A204.1 (cell line): ENCODE measurements around the gene SLC17A8.
"Not testable (repeated sequence)": the region's sequence is repeated elsewhere in the genome, so short reads cannot be mapped to it uniquely, and the experiment has no call there.

Experiments
- FAIRE-seq: peaks from 2 replicates; lab custom pipeline; 2012; peaks lifted over from hg19 to GRCh38; lab: Jason Lieb, UNC

SLC17A8 gene

DNA sequence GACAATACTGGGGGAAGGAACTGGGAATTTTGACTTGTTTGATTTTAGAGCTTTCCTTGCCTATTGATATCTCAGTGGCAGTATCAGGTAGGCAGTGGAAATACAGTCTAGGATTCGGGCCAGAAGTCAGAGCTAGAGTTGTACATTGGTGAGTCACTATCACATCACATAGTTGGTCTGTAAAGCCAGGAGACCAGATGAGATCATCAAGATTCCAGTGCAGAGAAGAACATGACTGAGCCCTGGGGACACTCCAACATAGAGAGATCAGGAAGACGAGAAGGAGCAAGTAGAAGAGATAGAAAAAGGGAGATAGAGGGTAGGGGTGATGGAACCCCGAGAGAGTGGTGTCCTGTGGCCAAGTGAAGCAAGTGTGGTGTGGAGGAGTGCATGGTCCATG is 70.2 kb downstream of the SLC17A8 start:
- FAIRE-seq: no peak

DNA sequence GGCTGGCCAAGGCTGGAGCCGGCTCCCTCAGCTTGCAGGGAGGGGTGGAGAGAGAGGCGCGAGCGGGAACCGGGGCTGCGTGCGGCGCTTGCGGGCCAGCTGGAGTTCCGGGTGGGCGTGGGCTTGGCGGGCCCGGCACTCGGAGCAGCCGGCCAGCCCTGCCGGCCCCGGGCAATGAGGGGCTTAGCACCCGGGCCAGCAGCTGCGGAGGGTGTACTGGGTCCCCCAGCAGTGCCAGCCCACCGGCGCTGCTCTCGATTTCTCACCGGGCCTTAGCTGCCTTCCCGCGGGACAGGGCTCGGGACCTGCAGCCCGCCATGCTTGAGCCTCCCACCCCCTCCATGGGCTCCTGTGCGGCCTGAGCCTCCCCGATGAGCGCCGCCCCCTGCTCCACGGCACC is 73.4 kb downstream of the SLC17A8 start:
- not testable (repeated sequence) for FAIRE-seq

DNA sequence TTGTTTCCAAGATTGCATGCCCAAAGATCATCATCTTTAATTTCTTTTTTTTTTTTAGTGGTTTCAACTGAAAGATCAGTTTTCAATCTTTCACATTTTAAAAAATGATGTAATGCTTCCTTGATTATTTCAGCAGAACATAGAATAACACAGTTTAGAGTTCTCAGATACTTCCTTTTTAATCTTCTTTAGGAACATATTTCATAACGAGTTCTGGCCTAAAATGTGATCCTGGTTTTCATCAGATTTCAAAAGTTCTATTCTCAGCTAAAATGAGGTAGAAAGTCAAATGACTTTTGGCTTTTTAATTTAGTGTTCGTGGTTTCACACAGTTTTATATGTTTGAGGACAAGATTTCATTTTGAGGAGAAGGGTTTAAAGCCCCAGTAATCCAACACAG is 76.8 kb downstream of the SLC17A8 start:
- no peak for FAIRE-seq

DNA sequence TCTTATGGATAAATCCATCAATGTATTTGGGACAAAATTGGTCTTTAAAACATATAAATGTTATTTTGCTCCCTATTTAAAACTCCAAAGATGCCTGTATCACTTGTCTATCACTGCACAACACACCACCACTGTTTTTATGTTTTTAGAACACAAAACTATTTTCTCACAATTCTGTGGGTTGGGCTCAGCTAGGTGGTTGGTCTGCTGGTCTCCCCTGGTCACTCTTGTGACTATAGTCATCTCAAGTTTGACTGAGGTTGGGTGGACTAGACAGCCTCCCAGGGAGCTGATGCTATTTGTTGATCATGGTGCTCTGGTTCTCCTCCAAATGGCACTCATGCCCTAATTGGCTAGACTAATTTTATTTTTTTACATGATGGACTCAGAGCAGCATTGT is 77.3 kb downstream of the SLC17A8 start:
- FAIRE-seq: no peak

DNA sequence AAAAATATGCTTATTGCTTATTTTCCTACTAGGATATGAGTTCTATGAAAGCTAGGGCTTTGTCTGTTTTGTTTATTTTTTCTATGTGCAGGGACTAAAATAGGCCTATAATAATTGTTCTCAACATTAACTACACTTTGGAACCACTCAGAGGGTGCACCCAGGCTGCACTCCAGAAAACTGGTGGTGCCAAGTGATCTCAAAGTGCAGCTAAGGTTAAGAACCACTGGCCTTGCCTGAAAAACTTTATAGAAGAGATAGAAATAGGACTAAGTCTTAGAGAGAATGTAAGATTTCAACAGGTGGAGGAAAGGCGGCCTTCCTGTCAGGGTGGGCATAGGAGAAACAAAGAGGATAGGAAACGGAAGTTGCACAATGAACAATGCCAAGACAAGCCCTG is 79.1 kb downstream of the SLC17A8 start:
- no peak for FAIRE-seq

DNA sequence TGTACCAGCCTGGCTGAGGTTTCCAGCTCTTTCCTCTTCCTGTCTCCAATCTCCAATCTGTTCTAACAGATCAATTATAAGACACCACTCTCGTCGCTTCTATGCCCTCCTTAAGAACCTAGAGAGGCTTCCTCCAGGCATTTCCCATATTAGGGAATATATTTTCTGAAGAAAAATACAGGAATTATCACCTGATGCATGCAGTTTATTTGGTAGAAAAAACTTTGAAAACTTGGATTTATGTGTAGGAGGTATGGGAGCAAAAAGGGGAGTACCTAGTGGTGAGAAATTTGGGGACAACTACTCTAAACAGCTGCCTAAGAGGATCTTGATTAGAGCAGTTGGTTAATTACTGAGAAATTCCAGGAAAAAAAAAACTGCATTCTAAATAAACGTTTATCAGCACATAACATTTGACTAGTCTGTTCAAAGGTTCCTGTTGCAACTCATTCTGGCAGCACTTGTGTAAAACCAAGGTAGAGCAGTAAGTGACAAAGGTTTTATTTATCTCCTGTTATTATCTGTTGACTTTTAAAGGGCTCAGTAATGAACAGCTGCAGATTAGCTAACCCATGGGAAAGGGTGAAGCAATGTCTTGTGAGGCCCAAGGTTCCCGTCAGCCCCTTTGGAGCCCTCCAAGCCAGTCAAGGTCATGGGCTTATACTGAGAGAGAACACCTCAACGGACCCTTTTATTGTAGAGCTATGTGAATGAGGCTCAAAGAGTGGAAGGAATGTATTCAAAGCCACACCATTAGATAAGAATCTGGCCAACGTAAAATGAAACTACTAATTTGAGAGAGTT is 80.4 kb downstream of the SLC17A8 start:
- FAIRE-seq: no peak

DNA sequence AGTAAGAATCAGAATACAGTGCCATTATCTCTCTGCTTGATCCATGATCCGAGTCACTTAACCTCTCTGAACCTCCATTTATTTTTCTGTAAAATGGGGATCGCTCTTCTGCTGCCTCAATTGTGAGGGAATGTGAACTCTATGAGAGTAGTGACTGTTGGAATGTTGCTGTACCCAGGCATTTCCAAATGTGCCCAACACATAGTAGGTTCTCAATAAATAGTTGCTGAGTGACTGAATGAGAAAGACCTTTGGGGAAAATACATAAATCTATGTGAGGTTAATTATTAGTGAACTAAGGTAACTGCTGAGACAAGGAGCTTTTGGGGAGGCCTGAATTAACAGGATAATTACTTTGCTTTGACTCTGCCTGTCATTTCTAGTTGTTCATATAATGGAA is 82.9 kb downstream of the SLC17A8 start:
- FAIRE-seq: no peak

DNA sequence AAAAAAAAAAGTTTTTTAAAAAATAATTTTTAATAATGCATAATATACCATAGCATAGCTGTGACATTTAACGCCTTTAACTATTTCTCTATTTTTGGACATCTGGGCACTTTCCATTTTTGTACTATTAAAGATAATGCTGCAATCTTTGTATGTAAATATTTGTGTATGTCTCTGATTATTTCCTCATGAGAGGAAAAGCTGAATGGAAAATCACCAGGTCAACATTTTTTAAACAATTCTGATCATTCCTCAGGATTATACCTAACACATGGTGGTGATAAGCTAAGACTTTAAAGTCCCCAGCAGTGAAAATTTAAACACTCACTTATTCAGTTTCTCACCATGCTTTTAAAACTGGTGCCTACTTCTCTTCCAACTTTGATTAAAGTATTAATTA is 85.5 kb downstream of the SLC17A8 start:
- no peak for FAIRE-seq

DNA sequence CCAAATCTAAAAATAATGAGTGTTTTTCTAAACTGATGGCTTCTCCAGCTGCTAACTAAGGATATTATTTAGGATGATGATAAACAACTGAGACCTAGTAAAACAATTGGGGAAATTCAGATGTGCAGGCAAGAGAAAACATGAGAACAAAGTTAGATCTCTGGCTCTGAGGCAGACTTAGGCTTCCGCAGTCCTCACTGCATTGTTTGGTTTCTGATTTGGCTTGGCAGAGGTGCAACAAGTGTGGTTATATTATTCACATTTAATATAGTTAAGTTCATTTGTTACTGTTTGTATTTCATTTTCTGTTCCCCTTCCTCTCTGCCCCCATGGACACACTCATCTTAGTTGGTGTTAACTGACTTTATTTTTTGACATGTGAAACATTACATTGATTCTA is 86.6 kb downstream of the SLC17A8 start:
- no peak for FAIRE-seq

DNA sequence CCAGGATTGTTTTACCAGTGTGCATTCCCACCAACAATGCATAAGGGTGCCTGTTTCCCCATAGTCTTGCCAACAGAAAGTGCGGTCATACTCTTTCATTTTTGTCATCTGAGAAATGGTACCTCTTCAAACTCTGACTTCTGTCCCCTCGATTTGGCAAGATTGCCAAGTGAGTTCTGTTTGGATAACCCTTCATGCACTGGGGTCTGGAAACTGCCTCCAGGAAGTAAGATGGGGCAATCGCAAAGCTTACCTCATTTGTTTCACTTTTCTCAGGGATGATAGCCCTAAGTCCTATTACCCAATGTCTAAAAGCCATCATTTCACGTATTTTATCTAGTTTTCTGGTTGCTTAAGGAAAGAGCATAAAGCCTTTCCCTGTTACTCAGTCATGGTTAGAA is 88.2 kb downstream of the SLC17A8 start:
- no peak for FAIRE-seq

DNA sequence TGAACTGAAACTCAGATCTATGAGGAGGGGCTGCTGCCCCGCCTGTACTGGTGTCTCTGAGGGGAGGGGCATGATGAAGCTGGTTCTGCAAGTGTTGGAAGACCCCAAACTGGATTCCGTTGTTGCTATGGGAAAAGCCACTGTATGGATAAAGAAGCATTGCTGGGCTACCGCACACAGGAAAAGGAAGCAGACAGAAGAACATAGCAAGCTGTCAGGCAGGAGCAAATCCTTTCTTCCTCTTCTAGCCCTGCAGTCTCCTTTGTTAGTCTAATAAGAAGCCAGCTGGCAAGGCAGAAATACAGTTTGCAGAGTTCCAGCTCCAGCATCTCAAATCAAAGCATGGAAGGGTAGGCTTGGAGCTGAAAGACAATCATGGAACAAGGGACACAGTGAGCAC is 90.5 kb downstream of the SLC17A8 start:
- FAIRE-seq: no peak

DNA sequence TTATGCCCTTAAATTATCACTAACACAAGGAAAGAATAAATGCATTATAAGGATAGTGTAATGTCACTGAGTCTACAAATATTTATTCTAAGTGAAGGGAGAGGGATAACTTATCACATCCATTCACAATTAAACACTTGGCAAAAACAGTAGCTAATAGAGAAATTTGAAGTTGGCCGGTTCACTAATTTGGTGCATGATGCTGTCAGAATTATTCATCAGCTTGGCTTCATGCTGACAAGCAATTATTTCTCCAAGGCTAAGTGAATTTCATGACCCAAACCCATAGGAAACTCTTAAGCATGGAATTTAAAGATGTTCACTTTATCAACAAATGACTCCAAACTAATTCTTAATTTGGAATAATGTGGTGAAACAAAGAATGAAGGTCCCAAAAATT is 91.8 kb downstream of the SLC17A8 start:
- no peak for FAIRE-seq

DNA sequence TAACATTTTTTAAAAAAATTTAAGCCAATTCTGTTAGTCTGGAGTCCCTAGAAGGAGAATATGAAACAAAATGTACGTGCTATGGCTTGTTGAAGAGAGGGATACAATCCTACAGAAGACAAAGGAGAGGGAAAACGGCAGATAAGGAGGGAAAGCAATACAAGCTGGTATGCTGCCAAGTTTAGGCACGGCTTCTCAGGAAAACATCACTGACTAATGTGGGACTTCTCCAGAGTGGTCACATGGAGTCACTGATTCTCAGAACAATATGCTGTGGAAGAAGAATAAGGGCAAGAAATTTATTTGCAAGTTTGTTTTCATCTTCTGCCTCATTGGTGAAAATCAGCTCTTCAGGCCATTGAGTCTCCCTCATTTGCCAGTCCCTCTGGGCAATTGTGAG is 93.9 kb downstream of the SLC17A8 start:
- FAIRE-seq: no peak

DNA sequence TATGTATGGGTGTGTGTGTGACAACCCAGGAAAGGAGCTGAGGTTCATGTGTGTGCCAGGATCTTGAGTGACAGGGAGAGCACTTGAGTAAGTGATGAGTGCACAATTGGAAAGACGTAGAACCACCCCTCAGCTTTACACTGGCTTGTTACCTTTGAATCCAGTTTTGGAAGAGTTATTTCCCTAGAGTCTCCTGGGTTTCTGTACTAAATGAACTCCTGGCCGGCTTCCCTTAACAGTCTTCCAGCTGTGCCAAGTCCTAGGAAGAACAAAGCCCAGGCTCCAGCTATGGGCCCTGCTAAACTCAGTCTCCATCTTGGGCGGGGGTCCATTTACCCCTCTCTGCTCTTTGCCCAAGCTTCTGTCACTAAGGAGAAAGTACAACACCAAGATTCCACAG is 97.1 kb downstream of the SLC17A8 start:
- FAIRE-seq: no peak

DNA sequence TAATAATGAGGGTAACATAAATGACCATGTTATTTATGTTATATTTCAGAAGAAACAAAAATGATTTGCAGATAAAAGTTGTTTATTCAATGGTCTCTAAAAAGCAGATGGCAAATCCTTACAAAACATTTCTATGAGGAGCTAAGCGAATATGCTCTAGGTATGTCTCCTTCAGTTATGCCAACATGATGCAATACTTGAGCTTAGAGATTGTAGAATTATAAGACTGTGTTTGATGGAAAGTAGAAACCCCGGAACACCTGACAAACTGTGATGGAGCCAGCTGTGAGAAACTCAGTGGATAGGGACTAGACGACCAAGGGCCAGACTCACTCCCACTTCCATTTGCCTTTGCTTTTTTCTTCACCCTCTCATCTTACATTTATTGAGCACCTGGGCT is 99.0 kb downstream of the SLC17A8 start:
- FAIRE-seq: no peak

DNA sequence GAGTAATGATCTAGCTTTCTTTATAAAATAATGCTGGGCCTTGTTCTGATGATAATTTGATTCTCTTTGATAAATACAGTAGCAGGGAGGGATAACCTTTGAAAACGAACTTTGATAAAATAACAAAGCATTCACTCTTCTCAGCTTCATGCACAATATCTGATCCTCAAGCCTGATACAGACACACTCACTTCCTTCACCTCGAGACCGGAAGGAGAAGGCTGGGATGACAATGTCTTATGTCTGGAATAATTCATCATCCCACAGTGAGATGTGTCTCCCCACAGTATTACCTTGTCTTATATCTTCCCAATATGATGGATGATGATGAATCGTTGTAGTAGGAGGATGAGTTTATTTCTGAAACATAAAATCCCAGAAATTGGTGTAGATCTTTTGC is 101.3 kb downstream of the SLC17A8 start:
- FAIRE-seq: no peak

DNA sequence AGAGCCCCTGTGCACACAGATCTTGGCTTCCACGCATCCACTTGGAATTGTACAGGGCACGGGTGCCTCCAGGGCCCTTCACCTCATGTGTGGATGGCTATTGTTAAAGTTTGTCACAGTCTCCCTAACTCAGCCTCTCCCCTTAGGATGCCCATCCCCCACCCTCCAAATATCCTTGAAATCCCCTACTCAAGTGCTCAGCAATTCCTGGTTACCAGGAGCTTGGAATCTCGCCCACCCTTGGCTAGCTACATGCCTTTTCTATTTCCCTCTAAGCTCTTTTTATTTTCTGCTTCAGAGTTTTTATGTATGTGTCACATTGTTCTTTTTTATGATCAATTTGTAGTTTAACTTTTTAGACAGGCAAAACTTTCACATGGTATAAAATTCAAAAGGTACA is 103.8 kb downstream of the SLC17A8 start:
- FAIRE-seq: no peak

DNA sequence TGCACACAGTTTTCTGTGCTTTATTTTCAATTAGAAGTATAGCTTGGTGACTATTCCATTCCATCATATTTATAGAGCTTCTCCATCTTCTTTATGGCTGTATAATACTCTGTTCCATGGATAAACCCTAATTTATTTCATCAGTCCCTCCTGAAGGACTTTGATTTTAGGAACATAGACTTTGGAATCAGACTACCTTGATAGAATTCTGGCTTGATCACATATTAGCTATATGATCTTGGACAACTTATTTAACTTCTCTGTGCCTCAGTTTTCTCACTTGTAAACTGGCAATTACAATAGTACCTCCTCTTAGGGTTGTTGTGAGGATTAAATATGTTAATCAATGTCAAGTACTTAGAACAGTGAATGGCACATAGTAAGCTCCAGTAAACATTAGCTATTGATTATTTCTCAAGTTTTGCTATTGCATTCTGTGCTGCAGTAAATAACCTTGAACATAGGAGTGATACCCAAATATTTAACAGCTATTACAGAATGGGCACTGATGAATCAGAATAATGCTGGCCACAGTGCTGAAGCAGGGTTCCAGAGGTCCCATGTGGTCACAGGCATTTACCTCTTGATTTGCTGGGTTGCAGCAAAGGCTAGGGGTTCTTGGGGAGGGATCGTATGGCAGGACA is 104.6 kb downstream of the SLC17A8 start:
- no peak for FAIRE-seq

DNA sequence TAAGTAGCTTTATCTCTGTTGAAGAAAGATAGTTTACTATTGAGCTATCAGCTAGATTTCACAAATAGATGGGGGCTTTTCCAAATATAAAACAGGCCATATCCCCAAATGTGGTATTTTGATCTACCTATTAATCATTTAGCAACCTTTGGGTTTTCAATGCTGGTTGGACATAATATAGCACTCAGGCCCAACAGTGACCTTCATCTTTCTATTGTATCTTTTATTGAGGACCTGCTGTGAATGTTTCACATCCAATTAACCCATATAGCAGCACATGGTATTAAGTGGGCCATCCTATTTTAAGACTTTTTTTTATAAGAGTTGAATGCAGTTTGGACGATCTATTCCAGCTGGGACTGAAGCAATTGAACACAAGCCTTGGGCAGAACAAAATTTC is 106.8 kb downstream of the SLC17A8 start:
- no peak for FAIRE-seq

DNA sequence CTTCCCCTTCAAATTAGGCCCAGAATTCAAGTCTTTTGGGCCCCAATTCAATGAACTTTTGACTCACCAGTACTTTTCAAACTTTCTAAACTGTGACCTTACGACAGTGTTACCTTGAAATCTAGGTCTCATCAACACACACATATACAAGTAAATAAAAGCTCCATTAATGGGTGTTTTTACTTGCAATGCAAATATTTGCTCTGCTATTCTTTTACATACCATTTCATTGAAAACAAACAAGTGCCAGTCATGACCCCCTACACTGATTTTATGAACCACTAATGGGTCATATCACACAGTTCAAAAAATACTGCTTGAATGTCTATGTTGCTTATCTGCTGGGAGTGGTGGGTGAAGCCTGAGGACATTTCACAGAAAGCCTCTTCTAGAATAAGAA is 107.7 kb downstream of the SLC17A8 start:
- FAIRE-seq: no peak

DNA sequence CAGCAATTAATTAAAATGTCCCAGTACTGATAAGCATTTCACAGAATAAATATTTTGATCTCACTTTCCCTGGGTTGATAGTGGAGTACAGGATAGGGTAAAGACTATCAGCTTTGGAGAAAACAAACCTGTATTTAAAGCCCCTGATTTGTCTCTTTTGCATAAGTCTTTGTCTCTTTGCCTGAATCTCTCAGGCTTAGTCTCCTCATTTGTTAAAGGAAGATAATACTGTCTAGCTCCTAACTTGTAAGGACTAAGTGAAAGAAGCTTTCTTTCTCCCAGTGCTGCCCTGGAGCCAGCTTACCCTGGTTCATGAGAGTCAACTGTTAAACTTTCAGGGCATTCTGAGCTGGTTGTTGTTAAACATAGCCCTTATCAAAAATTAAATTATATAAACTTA is 111.3 kb downstream of the SLC17A8 start:
- FAIRE-seq: no peak
